Esophagus muscularis mucosa (tissue), 4 donors: Measurements from ENCODE around the gene NKAIN2.

ENCODE experiments used
- EP300 ChIP-seq: sonication (generic); formaldehyde crosslinking; IDR thresholded peaks from one replicate; pipeline ENCODE4 v1.6.1; 2017; ENCODE audit warnings: antibody characterized with exemption
- POLR2A ChIP-seq: fragments of 450-650 bp; IDR thresholded peaks from one replicate; pipeline ENCODE4 v1.6.1; 2017; ENCODE audit warnings: antibody characterized with exemption, moderate library complexity, mild to moderate bottlenecking, low read depth
- TF ChIP-seq, protein P1 (sequence below), 3 experiments: fragments of 200-600 bp in 2 of 3; fragments of 450-650 bp in 1 of 3; sonication (generic) in 2 of 3; IDR thresholded peaks; one replicate each; pipeline ENCODE4 v1.5.1; 2017 to 2019; ENCODE audit warnings: antibody characterized with exemption in 3 of 3, mild to moderate bottlenecking in 2 of 3, moderate library complexity in 1 of 3

DNA sequence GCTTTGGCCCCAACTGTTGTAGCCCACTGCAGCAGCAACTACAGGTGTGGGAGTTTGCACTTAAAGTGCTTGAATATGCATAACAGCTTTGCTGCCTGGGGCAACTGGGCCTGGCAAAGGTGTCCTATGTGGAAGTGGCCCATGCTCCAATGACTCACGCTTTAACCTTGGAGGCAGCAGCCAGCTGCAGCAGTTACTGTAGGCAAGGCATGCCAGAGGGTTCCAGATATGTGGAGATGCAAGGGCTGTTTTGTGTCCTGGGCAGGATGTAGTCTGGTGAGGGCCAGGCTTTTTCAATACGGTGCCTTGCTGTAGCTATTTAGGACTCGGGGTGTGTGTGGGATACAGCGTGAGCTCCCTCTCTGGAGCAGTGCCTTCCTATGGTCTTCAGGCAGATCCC is 150.3 kb downstream of the NKAIN2 start:
- TF ChIP-seq, protein P1, sequence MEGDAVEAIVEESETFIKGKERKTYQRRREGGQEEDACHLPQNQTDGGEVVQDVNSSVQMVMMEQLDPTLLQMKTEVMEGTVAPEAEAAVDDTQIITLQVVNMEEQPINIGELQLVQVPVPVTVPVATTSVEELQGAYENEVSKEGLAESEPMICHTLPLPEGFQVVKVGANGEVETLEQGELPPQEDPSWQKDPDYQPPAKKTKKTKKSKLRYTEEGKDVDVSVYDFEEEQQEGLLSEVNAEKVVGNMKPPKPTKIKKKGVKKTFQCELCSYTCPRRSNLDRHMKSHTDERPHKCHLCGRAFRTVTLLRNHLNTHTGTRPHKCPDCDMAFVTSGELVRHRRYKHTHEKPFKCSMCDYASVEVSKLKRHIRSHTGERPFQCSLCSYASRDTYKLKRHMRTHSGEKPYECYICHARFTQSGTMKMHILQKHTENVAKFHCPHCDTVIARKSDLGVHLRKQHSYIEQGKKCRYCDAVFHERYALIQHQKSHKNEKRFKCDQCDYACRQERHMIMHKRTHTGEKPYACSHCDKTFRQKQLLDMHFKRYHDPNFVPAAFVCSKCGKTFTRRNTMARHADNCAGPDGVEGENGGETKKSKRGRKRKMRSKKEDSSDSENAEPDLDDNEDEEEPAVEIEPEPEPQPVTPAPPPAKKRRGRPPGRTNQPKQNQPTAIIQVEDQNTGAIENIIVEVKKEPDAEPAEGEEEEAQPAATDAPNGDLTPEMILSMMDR (IDR thresholded peaks at IDR 0.05), result no peak
- TF ChIP-seq EP300, result no peak
- TF ChIP-seq POLR2A, result no peak
